Tibial nerve (tissue), 4 donors: ENCODE measurements around the gene SLIT3. TPM values are rescaled to one million over a fixed set of nuclear protein-coding genes. Genes with fewer than 3 reads are reported as not detected.
A peak's percentile ranks its signal among the peaks of the same experiment; 100 is the strongest.

Source experiments
- DNase-seq, 2 donors: peaks; one replicate each; pipeline ENCODE4 v3.0.0-alpha.2; 2019; ENCODE audit warnings: low spot score in 2 of 2
- H3K27ac ChIP-seq, 4 donors: fragments of 200-600 bp; sonication (generic) in 3 of 4; one replicate each; pipeline ENCODE4 v1.5.1; 2017 to 2019; ENCODE audit warnings: mild to moderate bottlenecking in 1 of 4
- H3K27me3 ChIP-seq, 2 donors: fragments of 200-600 bp; sonication (generic) in 1 of 2; one replicate each; pipeline versions ENCODE4 v1.5.1 to v1.6.0; 2017 to 2019
- H3K36me3 ChIP-seq, 3 donors: fragments of 200-600 bp; sonication (generic); one replicate each; pipeline ENCODE4 v1.5.1; 2018 to 2019
- H3K4me1 ChIP-seq, 4 donors: fragments of 200-600 bp; sonication (generic) in 3 of 4; one replicate each; pipeline ENCODE4 v1.5.1; 2017 to 2019
- H3K4me3 ChIP-seq, 4 donors: fragments of 200-600 bp; sonication (generic) in 3 of 4; one replicate each; pipeline ENCODE4 v1.5.1; 2017 to 2019; ENCODE audit warnings: mild to moderate bottlenecking in 1 of 4, moderate library complexity in 1 of 4
- H3K9me3 ChIP-seq, 4 donors: fragments of 200-600 bp; sonication (generic) in 3 of 4; one replicate each; pipeline ENCODE4 v1.5.1; 2017 to 2019
- EP300 ChIP-seq, 2 donors: sonication (generic); formaldehyde crosslinking; IDR thresholded peaks; one replicate each; pipeline ENCODE4 v1.6.1; 2017; ENCODE audit warnings: antibody characterized with exemption in 2 of 2, mild to moderate bottlenecking in 1 of 2
- POLR2A ChIP-seq, 2 donors: fragments of 450-650 bp; IDR thresholded peaks; one replicate each; pipeline ENCODE4 v1.6.1; 2017; ENCODE audit warnings: antibody characterized with exemption in 2 of 2, mild to moderate bottlenecking in 2 of 2, moderate library complexity in 2 of 2
- WGBS, 2 donors: methylation state at CpG; one replicate each; pipeline ENCODE4 v1.1.5; 2018; 5-methylcytosine and 5-hydroxymethylcytosine counted together
- total RNA-seq, 4 donors: library from RNA; depleted of rRNA; stranded (reverse); fragments of >200 nt; gene quantifications; one replicate each; pipeline ENCODE4 v1.1.0, GENCODE V29; 2016
- TF ChIP-seq, protein P1 (sequence below), 5 experiments: fragments of 200-600 bp in 3 of 5; fragments of 450-650 bp in 2 of 5; sonication (generic) in 3 of 5; IDR thresholded peaks; one replicate each; pipeline ENCODE4 v1.5.1; 2016 to 2019; ENCODE audit warnings: antibody characterized with exemption in 5 of 5, mild to moderate bottlenecking in 3 of 5, moderate library complexity in 2 of 5

Gene SLIT3
- total RNA-seq, 4 donors from 2014 or later: 16.6 to 39.0 (median 20.2) TPM

DNA sequence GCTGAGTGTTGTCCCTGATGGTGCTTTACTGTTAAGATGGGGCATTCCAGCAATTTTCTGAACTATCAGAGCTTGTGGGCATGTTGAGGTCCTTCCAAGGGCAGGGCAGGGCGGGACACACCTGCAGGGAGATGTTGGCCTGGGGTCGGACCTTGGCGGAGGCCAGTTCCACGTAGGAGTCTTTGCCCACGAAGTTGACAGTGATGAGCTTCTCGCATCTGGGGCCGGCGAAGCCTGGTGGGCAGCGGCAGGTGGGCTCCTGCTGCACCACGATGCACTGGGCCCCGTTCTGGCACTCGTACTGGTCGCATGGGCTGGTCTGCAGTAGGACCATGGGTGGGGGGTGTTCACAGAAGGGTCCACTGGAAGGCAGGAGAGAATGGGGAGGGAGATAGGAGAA is 615.4 kb downstream of the SLIT3 start:
- no peak overlapping the region for H3K4me3 ChIP-seq
- DNase-seq: no peak
- H3K36me3 ChIP-seq: peaks cover 0 to 4% (median 0%) of the 10 kb centered on the region in 3 donors
- TF ChIP-seq, protein P1, sequence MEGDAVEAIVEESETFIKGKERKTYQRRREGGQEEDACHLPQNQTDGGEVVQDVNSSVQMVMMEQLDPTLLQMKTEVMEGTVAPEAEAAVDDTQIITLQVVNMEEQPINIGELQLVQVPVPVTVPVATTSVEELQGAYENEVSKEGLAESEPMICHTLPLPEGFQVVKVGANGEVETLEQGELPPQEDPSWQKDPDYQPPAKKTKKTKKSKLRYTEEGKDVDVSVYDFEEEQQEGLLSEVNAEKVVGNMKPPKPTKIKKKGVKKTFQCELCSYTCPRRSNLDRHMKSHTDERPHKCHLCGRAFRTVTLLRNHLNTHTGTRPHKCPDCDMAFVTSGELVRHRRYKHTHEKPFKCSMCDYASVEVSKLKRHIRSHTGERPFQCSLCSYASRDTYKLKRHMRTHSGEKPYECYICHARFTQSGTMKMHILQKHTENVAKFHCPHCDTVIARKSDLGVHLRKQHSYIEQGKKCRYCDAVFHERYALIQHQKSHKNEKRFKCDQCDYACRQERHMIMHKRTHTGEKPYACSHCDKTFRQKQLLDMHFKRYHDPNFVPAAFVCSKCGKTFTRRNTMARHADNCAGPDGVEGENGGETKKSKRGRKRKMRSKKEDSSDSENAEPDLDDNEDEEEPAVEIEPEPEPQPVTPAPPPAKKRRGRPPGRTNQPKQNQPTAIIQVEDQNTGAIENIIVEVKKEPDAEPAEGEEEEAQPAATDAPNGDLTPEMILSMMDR (IDR thresholded peaks at IDR 0.05): no peak
- TF ChIP-seq POLR2A (IDR thresholded peaks at IDR 0.05) (no peak), EP300 (IDR thresholded peaks at IDR 0.05) (no peak)
- H3K9me3 ChIP-seq: no peaks in the 10 kb centered on the region
- H3K27ac ChIP-seq: no peak overlapping the region
- no peaks in the 10 kb centered on the region for H3K27me3 ChIP-seq
- peaks cover 0 to 24% (median 0%) of the 10 kb centered on the region in 4 donors for H3K4me1 ChIP-seq
- 85 to 94% methylated on average over 11 to 13 of the region's 13 CpGs for WGBS, 2 donors

DNA sequence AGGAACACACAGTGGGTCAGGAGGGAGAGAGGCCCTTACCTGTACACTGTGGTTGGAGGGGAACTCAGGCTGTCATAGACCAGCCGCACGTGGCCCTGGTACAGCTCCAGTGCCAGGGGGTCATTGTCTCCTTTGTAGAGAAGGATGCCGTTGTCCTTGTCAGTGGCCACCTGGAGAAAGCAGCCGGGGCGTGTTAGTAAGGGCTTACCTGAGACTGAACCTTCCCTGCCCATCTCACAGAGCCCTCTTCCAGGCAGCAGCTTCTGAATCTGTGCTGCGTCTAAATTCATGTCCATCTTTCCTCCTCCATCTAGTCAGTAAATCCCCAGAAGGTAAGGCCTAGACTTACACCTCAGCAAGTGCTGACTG is 617.0 kb downstream of the SLIT3 start:
- Histone ChIP-seq H3K27ac (no peak overlapping the region), H3K36me3 (peaks cover 0 to 4% (median 0%) of the 10 kb centered on the region in 3 donors), H3K9me3 (no peaks in the 10 kb centered on the region), H3K4me1 (peaks cover 0 to 35% (median 0%) of the 10 kb centered on the region in 4 donors), H3K27me3 (no peaks in the 10 kb centered on the region), H3K4me3 (no peak overlapping the region)
- 83 to 92% methylated on average over 6 of the region's 6 CpGs for WGBS, 2 donors
- DNase-seq: no peak
- TF ChIP-seq, protein P1 (IDR thresholded peaks at IDR 0.05): no peak
- no peak for TF ChIP-seq EP300 (IDR thresholded peaks at IDR 0.05)
- no peak for TF ChIP-seq POLR2A (IDR thresholded peaks at IDR 0.05)

DNA sequence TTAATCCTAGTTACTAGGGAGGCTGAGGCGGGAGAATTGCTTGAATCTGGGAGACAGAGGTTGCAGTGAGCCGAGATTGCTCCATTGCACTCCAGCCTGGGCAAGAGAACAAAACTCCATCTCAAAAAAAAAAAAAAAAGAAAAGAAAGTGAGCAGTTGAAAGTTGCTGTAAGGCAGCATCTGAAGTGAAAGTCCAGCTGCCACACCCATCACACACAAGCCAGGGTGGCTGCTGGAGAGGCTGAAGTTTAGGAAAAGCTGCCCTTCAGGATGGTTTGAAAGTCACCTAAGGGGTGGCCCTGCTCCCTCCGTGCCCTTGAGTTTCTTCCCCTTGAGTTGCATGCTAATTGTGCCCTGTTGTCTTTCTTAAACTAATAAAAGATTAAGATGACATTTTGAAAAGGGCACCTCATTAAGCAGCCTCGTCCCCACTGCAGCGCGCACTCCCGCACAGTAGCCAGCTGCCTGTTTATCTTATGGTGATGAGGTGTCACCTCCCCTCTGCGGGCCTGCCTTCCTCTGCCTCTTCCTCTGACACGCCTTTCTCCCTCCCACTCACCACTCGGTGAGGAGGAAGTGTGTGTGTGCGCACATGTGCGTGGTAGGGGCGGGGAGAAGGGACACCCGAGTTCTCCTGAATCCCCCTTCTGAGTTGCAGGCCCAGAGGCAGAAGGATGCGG is 617.6 kb downstream of the SLIT3 start:
- H3K27ac ChIP-seq: no peak overlapping the region
- peaks cover 0 to 35% (median 0%) of the 10 kb centered on the region in 4 donors for H3K4me1 ChIP-seq
- 65 to 68% methylated on average over 15 of the region's 15 CpGs for WGBS, 2 donors
- no peak overlapping the region for H3K4me3 ChIP-seq
- H3K36me3 ChIP-seq: peaks cover 0 to 4% (median 0%) of the 10 kb centered on the region in 3 donors
- H3K9me3 ChIP-seq: no peaks in the 10 kb centered on the region
- no peak for DNase-seq
- H3K27me3 ChIP-seq: no peaks in the 10 kb centered on the region
- TF ChIP-seq POLR2A (IDR thresholded peaks at IDR 0.05) (no peak), EP300 (IDR thresholded peaks at IDR 0.05) (no peak)
- TF ChIP-seq, protein P1 (IDR thresholded peaks at IDR 0.05): no peak

DNA sequence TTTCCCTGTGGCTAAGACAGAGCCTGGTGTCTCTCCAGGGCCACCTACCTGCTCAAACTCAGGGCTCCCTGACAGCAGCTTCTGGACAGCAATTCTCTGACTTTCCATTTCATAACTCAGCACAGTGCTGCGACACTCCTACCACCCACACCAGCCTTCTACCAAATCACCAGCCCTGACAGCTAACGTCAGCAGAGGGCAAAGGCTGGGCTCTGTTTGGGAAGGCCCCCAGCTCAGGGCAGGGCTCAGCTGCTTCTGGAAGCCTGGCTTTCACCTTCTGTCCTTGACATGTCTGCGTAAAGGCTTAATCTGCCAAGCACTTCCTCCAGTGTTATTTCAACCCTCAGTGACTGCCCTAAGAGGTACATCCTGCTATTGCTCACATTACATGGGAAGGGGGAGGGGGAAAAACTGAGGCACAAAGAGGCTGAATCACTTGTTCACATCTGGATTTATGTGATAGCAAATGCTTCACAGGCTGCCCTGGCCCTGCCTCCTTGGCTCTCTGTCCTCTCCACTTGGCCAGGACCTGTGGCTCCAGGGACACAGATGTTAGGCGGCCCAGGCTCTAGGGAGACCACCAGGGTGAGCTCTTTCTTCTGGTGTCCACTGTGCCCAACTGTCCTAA is 619.3 kb downstream of the SLIT3 start:
- TF ChIP-seq, protein P1 (IDR thresholded peaks at IDR 0.05): no peak
- peak in 1 of 2 donors; percentile 74 for TF ChIP-seq EP300 (IDR thresholded peaks at IDR 0.05)
- Histone ChIP-seq H3K4me1 (peaks cover 0 to 35% (median 0%) of the 10 kb centered on the region in 4 donors), H3K27ac (peak overlapping the region in 2 of 4 donors; percentile 4 to 67), H3K36me3 (peaks cover 0 to 4% (median 0%) of the 10 kb centered on the region in 3 donors), H3K27me3 (no peaks in the 10 kb centered on the region), H3K9me3 (no peaks in the 10 kb centered on the region), H3K4me3 (no peak overlapping the region)
- 34 to 42% methylated on average over 4 of the region's 4 CpGs for WGBS, 2 donors
- peak; percentile 17 to 21 for DNase-seq

DNA sequence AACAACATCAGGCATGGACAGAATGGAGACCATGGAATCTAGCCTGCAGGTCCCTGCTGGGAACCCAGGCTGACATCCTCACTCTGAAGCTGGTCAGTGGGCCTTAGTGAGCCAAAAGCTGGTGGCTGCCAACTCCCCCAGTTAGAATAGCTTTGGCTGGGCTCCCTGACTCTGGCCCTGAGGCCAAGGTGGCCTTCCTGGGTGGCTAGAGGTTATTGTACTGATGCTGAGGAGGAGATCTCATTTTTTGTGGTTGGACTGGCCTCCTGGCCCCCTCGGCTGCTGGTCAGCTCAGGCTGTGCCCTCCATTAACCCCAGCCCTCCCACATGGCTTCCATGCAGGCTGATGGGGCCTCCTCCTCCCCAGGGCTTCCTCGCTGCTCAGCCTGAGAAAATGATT is 620.5 kb downstream of the SLIT3 start:
- no peak for DNase-seq
- Histone ChIP-seq H3K9me3 (no peaks in the 10 kb centered on the region), H3K36me3 (peaks cover 0 to under 1% (median 0%) of the 10 kb centered on the region in 3 donors), H3K27me3 (no peaks in the 10 kb centered on the region), H3K4me1 (peaks cover 0 to 35% (median 0%) of the 10 kb centered on the region in 4 donors), H3K4me3 (no peak overlapping the region), H3K27ac (peak overlapping the region in 2 of 4 donors; percentile 42 to 54)
- 38 to 50% methylated on average over 2 of the region's 2 CpGs for WGBS, 2 donors
- TF ChIP-seq POLR2A (IDR thresholded peaks at IDR 0.05) (no peak), EP300 (IDR thresholded peaks at IDR 0.05) (no peak)
- TF ChIP-seq, protein P1 (IDR thresholded peaks at IDR 0.05): no peak
